Medulla oblongata (tissue), 1 donor: Measurements from ENCODE around the gene ZNF335.

ENCODE experiments used
- DNase-seq: peaks from one replicate; pipeline ENCODE4 v3.0.0-alpha.2; 2015; ENCODE audit errors: extremely low spot score

The ZNF335 gene, protein sequence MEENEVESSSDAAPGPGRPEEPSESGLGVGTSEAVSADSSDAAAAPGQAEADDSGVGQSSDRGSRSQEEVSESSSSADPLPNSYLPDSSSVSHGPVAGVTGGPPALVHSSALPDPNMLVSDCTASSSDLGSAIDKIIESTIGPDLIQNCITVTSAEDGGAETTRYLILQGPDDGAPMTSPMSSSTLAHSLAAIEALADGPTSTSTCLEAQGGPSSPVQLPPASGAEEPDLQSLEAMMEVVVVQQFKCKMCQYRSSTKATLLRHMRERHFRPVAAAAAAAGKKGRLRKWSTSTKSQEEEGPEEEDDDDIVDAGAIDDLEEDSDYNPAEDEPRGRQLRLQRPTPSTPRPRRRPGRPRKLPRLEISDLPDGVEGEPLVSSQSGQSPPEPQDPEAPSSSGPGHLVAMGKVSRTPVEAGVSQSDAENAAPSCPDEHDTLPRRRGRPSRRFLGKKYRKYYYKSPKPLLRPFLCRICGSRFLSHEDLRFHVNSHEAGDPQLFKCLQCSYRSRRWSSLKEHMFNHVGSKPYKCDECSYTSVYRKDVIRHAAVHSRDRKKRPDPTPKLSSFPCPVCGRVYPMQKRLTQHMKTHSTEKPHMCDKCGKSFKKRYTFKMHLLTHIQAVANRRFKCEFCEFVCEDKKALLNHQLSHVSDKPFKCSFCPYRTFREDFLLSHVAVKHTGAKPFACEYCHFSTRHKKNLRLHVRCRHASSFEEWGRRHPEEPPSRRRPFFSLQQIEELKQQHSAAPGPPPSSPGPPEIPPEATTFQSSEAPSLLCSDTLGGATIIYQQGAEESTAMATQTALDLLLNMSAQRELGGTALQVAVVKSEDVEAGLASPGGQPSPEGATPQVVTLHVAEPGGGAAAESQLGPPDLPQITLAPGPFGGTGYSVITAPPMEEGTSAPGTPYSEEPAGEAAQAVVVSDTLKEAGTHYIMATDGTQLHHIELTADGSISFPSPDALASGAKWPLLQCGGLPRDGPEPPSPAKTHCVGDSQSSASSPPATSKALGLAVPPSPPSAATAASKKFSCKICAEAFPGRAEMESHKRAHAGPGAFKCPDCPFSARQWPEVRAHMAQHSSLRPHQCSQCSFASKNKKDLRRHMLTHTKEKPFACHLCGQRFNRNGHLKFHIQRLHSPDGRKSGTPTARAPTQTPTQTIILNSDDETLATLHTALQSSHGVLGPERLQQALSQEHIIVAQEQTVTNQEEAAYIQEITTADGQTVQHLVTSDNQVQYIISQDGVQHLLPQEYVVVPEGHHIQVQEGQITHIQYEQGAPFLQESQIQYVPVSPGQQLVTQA (N-terminal part only)

DNA sequence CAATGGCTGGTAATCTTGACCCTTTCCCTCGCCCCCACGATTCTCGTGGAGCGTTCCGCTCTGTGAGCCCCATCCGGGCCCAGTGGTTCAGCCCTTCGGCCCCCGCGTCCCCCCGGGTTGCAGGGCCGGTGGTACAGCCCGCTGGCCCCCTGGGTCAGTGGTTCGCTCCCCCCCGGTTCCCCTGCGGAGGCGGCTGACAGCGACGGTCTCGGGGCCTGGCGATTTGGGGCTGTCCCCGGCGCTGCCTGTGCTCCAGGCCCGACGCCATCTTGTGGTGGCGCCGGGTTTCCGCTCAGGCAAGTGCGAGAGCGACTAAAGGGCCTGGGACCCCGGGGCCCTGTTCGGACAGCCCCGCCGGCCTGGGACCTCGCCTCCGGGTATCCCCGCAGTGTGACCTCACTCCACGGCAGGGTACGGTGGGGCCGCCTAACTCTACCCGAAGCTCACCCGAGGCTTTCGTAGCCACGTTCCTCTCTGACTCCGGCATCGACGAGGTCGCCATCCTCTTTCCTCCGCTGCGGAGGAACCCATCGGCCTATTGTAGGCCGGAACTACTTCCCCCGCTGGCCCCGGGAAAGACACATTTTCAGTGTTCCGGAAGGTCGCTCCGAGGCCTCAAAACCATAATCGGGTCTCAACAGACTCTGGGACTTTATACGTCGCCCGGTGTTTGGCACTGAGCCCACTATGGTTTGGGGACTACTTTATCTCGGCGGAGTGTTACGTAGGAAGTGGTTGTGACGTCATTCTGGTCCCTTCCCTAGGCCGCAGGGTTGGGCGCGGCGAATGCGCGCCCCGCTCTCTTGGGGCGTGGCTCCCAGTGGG, at the start of gene ZNF335:
Gene ZNF335, minus strand, starts transcription at position 529 of the 825 bp plus-strand sequence. CDS start 793 bp downstream, outside the sequence.
- DNase-seq = peak; percentile 97

GRCh38 chr20:46020555-46020954, 48.6 kb upstream of the ZNF335 start:
- DNase-seq = no peak

DNA sequence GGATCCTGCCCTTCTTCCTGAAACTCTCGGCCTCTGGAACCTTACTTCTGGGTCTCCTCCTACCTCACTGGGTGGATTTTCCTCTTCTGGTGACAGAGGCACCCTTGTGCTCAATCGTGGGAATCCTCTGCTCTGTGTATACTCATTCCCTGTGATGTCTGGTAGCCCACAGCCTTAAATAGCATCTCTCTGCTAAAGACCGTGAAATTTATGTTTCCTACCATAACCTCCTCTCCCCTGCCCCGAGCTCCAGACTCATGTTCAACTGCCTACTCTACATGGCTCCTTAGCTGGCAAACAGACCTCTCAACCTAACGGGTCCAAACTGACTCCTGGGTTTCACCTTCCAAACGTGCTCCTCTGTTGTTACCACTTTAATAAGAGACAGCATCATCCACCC, 46.6 kb upstream of the ZNF335 start:
- no peak for DNase-seq

GRCh38 chr20:46018112-46018511, 46.1 kb upstream of the ZNF335 start:
- no peak for DNase-seq

DNA sequence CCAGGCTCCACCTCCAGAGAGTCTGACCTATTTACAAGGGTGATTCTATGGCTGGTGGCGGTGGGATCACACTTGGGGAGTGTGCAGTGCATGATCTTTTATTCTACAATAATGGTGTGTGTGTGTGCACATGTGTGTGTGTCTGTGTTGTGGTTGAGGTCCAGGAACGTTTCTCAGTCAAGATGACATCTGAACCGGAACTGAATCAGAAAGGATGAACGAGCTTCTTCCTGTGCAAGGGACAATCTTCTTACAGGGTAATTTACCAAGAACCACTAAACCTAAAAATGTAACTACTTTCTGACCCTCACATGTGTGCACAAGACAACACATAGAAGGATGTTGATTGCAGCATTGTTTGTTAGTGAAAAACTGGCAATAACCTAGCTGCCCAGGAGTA, 45.3 kb upstream of the ZNF335 start:
- no peak for DNase-seq

- no peak for DNase-seq
Measured at GRCh38 chr20:46014517-46015396, 42.8 kb upstream of the ZNF335 start.

- DNase-seq = peak; percentile 45
Measured at GRCh38 chr20:46013829-46014516, 42.0 kb upstream of the ZNF335 start.

DNA sequence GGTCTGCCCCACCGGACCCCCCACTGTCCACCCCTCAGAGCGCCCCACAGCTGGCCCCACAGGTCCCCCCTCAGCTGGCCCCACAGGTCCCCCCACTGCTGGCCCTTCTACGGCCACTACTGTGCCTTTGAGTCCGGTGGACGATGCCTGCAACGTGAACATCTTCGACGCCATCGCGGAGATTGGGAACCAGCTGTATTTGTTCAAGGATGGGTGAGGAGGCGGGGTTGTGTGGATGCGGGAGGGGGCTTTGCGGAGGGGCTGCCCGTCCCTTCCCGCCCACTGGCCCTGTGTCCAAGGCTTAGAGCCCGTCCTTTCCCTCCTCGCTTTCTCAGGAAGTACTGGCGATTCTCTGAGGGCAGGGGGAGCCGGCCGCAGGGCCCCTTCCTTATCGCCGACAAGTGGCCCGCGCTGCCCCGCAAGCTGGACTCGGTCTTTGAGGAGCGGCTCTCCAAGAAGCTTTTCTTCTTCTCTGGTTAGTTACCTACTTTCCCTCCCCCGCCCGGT, 41.4 kb upstream of the ZNF335 start:
- DNase-seq = no peak

- DNase-seq = no peak
Measured at GRCh38 chr20:46012921-46013320, 40.9 kb upstream of the ZNF335 start.

- DNase-seq = no peak
Measured at GRCh38 chr20:46011631-46012482, 39.9 kb upstream of the ZNF335 start.

DNA sequence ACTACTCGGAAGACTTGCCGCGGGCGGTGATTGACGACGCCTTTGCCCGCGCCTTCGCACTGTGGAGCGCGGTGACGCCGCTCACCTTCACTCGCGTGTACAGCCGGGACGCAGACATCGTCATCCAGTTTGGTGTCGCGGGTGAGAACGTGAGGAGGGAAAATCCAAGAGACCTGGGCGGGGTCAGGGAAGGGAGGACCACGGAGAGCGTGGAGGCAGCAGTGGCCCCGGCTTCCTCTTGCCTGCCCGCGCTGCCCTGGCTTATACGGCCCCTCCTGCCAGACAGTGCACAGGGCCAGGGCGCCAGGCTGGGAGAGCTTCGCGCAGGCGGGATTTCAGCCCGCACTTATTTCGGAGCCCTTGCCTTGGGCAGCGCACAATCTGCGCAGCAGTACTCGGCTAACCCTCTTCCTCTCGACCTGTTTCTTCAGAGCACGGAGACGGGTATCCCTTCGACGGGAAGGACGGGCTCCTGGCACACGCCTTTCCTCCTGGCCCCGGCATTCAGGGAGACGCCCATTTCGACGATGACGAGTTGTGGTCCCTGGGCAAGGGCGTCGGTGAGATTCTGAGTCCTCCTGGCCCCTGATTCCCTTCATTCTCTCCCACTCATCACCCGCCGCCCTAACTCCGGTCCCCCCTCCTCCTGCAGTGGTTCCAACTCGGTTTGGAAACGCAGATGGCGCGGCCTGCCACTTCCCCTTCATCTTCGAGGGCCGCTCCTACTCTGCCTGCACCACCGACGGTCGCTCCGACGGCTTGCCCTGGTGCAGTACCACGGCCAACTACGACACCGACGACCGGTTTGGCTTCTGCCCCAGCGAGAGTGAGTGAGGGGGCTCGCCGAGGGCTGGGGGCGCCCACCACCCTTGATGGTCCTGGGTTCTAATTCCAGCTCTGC, 38.7 kb upstream of the ZNF335 start:
- DNase-seq = no peak

DNA sequence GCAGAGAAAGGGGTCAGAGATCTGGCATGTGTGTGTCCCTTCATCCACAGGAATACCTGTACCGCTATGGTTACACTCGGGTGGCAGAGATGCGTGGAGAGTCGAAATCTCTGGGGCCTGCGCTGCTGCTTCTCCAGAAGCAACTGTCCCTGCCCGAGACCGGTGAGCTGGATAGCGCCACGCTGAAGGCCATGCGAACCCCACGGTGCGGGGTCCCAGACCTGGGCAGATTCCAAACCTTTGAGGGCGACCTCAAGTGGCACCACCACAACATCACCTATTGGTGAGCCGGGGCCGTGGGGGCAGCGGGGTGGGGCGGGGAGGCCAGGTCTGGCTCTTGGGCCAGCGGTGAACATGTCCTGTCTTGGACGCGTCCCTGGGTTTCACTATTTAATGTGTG, 37.8 kb upstream of the ZNF335 start:
- no peak for DNase-seq

DNA sequence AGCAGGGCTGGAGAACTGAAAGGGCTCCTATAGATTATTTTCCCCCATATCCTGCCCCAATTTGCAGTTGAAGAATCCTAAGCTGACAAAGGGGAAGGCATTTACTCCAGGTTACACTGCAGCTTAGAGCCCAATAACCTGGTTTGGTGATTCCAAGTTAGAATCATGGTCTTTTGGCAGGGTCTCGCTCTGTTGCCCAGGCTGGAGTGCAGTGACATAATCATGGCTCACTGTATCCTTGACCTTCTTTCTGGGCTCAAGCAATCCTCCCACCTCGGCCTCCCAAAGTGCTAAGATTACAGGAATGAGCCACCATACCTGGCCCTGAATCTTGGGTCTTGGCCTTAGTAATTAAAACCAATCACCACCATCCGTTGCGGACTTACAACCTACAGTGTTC, 35.7 kb upstream of the ZNF335 start:
- DNase-seq = no peak

GRCh38 chr20:46006964-46007363, 35.0 kb upstream of the ZNF335 start:
- DNase-seq = no peak

DNA sequence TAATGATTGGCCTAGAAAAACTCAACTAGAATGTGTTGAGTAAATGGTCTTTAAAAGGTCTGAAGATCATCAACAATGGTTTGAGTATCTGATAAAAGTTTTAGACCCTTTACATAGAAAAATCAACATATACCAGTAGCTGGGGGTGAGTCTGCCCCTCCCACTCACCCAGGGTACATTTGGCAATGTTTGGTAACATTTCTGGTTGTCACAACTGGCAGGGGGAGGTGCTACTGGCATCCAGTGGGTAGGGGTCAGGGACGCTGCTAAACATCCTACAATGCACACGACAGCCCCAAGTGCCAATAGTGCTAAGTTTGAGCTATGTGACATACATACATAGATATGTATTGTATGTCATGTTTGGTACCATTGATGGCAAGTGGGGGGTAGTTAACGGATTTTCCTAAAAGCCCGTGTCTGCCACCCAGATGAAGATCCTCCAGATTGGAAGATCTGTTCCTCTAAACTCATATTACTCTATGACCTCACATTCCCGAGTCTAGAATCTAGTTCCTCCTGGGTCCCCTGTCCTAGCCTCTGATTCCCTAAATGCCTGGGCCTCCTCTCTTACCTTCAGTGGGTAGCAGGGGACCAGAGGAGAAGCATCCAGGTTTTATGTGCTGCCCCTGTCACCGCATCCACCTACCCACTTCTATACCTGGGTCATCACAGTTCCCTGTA, 34.2 kb upstream of the ZNF335 start:
- DNase-seq = no peak

- peak; percentile 85 for DNase-seq
Measured at GRCh38 chr20:46004889-46005473, 33.0 kb upstream of the ZNF335 start.
